SIG-M5 treated with dmso at 0.1 percent for 504 hours (cell line): ENCODE results near the gene FAM83F.
A peak's percentile ranks its signal among the peaks of the same experiment; 100 is the strongest.
"Not testable (repeated sequence)": the region's sequence is repeated elsewhere in the genome, so short reads cannot be mapped to it uniquely, and the experiment has no call there.

ENCODE experiments used
- DNase-seq: peaks from one replicate; lab custom pipeline; 2025; ENCODE audit not compliant: unreplicated experiment; lab: John Stamatoyannopoulos, UW

The FAM83F gene

DNA sequence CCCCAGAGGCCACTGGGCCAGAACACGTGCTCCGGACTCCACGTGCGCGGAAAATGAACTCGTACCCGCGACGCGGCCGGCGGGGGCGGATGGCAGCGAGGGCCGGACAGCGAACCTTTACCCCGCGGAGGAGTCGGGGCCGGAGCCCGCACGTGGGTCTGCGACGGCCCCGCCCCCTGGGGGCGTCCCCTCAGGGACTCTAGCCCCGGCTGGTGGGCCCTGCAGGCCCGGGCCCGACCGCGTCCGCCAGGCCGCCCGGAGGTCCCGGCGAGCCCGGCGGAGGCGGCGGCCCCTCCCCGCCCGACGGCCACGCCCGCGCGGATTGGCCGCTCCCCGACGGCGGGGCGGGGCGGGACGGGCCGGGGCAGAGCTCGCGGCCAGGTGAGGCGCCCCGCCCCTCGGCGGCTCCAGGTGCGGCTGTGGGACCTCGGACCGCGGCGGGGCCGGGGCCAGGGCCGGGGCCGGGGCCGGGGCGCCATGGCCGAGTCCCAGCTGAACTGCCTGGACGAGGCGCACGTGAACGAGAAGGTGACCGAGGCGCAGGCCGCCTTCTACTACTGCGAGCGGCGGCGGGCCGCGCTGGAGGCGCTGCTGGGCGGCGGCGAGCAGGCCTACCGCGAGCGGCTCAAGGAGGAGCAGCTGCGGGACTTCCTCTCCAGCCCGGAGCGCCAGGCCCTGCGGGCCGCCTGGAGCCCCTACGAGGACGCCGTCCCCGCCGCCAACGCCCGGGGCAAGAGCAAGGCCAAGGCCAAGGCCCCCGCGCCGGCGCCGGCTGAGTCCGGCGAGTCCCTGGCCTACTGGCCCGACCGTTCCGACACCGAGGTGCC, at the start of gene FAM83F:
FAM83F (plus strand) TSS at position 389 of the 827 bp plus-strand sequence; CDS start at position 478, 89 bp downstream.
- DNase-seq, result no peak

DNA sequence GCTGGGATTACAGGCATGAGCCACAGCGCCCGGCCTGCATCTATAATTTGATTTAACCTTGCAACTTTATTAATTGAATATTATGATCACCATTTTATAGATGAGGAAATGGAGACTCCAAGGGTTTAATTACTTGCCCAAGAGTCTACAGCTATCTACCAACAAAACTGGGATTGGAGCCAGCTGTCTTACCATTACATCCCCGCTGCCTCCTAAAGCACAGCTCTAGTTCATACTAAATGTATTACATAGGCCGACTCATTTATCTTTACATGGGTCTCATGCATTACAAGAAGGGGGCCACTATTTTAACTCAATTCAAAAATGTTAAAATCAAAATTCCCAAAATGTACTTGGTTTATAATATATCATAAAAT, 48.6 kb upstream of the FAM83F start:
- no peak for DNase-seq

DNA sequence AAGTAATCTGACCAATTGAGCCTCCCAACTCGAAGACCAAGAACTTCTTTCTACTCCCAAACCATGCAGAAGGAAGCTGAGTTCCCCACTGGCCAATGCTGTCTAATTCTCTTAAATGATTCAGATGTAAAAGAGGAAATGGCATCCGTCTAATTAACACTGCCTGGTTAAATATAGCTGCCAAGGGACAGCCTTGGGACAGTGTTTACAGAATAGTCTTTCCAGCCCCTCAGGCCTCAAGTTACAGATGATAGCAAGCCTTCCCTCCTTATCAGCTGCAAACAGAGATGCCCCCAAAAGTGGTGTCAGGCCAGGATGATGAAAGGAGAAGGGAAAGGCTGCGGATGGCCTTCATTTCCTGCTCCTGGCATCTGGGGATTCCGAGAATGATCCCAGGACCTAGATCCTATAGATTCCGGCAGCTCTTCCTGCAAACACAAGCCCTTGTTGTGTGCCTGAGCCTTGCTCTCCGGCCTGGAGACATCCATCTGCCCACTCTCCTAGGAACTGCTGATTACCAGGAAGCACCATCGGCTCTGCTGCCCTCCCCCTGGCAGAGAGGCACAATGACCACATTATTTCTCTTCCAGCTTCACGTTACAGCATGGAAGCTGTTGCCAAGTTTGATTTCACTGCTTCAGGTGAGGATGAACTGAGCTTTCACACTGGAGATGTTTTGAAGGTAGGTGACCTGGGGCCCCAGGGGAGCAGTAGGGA, 48.1 kb upstream of the FAM83F start:
- peak; percentile 41 for DNase-seq

DNA sequence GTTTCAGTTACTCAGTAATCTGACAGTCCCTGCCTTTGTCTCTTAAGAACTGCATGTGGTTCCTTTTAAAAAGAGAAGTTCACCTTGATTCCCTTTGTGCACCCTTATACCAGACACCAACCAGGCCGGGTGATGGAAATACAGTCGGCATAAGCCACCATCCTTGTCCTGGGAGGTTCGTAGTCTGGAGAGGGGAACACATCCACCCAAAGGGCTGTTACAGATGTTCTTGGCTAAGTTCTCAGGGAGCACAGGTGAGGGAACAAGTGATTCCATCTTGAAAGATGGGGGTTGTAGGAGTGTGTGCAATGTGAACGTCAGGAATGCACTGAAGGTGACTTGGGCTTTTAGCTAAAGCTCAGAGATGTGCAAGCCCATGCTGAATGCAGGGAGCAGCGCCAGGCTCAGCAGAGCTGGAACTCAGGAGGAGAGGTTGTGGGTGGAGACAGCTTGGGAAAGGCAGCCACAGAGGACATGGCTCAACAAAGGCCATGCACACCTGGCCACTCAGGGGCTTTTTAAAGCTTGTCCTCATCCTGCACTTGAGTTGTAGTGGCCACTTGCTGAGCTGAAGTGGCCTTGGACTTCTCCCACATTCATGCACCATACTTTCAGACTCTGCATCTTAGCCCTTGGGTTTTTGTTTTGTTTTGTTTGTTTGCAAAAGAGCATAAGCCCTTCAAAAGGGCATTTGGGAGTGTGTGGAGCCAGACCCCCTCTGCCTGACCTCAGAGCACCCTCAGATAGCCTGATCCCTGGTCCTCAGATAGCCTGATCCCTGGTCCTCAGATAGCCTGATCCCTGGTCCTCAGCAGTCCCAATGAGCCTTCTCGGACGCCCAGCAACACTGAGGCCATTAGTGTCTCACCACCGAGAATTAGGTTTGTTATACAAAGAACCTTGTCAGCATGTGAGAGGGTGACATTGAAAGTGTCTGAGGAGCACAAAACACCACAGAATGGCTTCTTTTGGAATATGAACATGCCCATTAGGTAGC, 47.2 kb upstream of the FAM83F start:
- no peak for DNase-seq

DNA sequence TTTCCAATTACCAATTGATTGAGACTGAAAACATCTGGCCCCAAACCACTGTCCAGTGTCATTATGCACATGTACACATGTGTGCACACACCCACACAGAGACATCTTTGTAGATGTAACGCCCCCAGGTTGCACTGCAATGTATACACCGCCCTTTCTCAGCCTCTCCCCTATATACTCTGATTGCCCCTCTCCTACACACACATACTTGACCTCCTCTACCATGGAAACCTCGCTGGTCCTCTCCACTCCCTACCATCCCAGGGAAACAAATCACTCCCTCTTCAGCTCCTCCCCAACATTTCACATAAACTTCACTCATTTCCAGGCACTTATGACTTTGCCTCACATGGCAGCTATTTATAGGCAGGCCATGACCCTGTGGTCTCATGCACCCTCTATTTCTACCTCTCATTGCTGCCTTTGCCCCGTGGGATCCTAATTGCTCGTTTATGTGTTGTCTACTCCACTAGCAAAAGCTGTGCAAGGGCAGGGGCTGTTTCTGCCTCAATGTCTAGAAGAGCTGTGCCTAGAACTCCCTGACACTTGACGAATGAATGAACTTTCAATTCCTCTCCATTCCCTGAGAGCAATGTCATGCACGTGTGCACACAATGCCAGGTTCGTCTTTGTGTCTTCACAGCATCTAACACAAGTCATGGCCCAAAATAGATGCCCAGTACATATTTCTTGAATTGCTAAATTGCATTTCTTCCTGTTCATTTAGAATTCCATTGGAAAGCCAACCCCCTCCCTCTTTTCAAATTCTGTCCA, 44.6 kb upstream of the FAM83F start:
- DNase-seq, result no peak

DNA sequence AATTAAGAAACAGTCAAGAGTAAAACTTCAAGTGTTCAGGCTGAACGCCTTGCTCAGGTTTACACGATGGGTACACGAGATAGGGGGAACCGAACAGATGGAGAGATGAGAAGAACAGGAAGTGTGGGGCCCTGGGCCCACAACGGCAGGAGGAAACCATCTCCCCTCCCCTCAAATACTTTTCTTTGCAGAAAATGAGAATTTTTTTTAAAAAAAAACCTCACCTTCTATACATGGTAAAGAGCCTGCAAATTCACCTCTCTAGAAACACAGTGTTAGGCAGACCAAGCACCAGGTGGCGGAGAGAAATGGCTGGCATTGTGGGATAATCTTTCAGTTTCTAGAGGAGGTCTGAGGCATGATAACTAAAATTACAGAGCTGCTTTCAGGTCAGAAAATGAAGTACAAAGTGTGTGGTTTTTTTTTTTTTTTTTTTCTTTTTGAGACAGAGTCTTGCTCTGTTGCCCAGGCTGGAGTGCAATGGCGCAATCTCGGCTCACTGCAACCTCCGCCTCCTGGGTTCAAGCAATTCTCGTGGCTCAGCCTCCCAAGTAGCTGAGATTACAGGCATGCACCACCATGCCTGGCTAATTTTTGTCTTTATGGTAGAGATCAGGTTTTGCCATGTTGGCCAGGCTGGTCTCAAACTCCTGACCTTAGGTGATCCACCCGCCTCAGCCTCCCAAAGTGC, 43.0 kb upstream of the FAM83F start:
- not testable (repeated sequence) for DNase-seq

DNA sequence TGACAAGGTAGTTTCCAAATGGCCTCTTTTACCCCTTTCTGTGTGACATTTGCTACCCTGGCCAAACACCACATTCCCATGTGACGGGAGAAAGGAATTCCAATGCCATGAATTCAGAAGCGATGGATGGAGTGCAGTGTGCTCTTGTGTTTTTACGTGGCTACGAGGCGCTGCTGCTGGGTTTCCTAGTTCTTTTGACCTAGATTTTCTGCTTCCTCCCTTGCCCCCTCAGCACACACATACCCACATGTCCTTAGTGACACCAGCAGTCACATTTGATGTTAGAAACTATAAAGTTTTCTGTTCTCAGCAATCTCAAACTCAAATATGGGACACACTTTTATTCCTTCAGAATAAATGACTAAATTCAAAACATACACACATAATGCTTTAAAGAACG, 42.4 kb upstream of the FAM83F start:
- no peak for DNase-seq

DNA sequence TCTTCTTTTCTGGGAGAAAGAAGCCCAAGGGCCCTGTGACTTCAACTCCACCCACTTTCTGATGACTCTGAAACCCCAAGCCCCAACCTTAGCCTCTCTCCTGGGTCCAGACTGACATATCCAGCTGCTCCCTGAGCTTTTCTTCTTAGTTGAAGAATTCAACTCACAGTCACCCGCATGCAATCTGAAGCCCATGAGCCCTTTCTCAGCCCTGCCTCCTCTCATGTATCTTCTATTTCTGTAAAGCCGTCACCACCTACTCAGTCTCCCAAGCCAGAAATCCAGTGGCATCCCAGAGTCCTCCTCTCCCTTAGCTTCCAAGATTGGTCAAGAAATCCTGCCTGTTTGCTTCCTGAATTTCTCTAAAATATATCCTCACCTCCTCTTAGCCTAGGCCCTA, 41.7 kb upstream of the FAM83F start:
- no peak for DNase-seq

DNA sequence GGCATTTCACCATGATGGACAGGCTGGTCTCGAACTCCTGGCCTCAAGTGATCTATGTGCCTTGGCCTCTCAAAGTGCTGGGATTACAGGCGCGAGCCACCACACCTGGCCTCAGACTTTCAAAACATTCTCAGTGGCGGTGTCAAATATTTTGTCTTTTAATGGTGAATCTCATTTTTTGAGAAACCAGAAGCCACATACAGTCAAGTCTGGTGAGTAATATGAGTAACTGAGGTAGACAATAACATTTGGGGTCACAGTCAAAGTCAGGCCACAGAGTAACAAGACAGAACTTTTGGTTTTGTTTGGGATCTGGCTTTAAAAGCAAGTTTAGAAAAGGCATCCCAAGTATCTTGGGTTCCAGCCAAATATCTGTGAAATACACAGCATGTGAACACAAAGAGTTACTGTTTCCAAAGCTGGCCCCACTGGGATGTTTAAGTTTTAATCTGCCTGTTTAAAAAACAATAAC, 40.1 kb upstream of the FAM83F start:
- DNase-seq, result no peak

DNA sequence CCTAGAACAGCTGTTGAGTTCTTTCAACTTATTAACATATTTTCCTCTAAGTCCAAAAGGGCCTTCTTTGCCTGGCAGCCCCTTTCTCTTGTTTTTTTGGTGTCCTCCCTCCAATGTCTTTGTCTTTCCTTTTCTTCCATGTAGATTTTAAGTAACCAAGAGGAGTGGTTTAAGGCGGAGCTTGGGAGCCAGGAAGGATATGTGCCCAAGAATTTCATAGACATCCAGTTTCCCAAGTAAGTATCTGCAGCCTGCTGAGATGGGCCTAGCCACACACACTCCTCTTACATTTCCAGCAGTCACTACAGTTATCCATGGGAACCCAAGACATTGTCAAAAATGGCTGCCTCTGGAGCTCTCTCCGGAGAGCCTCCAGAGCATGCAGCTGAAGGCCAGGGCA, 39.1 kb upstream of the FAM83F start:
- DNase-seq, result no peak

DNA sequence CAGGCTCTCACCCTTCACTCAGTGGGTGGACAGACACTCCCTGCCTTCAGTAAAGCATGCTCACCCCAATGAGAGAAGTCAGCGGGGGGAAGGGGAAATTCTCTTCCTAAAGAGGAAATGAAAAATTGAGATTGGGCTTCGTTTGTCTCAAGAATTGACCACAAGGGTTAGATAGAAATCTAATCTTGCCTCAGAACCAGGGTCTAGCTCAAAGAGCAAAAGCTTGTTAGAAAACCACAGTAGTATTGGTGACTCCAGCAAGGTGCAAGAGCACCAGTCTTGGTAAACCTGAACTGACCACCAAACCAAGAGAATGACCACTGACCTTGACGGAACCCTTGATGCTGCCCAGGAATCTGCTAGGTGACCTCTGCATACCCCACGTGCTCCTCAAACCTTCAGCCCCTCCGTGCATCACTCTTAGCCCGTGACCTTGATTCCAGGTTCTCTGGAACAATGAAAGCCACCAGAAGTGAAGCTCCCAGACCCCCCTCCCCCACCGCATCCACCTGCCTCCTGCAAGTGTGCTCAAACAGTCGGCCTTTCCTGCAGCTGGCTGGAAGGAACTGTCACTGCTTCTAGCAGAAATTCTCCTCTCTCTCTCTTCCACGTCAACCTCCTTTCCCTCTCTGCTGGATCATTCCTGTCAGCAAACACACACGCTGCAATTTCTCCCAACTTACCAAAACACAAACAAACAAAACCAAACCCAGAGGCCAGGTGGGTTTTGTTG, 37.7 kb upstream of the FAM83F start:
- peak; percentile 42 for DNase-seq

DNA sequence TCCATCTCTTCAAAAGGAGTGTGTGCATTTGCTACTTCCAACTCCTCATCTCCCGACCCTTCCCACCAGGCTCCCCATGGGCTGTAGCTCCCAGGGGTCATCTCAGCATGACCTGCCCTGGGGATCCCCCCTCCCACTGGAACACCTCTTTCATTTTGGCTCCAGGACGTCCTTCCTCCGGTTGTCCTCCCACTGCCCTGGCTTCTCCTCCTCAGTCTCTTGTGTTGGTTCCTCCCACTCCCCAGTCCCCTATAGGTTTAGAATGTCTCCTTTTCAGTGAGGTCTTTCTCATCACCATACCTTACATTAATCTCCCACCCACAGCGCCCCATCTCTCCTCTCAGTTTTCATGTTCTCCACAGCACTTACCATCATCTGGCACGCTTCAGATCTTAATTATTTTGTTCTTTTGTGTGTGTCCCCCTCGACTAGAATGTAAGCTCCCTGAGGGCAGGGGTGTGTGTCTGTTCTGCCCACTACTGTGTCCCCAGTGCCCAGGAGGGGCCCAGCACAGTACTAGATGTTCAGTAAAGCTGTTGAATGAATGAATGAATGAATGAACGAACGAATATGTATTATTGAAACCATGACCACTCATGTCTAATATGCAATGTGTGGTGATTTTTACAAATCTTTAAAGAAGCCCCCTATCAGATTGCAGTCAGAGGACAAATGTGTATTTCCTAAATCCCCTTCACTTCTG, 36.6 kb upstream of the FAM83F start:
- no peak for DNase-seq

DNA sequence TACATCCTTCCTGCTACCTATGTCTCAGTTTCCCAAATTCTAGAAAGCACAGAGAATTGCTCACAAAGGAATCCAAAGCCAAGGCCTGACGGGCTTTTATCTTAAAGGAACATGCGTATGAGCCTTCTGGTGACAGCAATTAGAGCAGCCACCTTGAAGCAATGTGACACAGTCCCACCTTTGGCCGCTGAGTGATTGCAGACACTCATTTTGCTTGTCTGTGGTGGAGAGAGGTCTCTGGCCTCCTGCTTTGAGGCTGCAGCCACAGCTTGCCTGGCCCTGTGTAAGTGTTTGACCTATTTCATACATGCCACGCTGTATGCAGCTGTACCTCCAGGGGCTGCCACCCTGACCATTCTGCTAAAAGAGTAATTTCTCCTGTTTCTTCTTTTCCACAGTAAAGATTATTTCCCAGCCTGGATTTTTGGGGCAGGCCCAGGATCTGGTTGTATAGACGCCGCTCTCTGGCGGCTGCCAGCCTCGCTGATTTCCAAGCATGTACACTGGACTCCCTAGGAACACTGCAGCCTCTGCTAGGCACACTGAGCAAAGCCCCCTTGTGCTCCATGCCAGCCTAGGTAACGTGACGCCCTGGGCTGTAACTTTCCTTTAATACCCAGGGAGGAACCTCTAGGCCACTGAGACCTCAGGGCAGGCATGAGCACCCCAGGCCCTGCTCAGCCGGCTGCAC, 35.7 kb upstream of the FAM83F start:
- no peak for DNase-seq

DNA sequence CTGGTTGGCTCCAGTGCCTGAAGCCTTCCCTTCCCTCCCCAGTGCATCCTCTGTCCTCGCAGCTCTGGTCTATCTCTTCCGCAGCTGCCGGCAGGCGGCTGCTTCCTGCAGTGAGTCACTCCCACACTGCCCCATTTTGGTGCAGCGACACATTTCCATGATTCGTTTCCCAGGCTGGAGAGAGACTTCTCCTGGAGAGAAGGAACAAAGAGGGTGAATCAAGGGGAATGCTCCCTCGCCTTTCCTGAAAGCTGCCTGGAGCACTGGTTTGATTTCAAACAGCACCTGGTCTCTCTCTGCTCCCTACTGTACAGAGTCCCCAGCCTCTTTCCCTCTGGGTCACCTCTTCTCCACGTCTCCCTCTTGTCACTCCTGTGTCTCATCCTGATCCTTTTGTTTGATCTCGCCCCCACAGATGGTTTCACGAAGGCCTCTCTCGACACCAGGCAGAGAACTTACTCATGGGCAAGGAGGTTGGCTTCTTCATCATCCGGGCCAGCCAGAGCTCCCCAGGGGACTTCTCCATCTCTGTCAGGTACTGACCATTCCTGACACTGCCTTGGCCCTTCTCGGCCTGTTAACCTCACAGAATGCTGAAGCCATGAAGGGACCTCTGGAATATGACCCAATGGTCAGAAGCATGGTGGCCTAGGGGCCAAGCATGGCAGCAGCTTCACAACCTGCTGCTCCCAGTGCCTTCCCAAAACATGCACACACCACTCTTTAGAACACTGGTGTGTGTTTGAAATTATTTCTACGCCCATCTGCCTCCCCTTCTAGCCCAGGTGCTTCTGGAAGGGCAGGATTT, 34.9 kb upstream of the FAM83F start, which contains the start of gene TMA7B:
TMA7B (plus strand) TSS at position 758 of the 808 bp plus-strand sequence. CDS start 3,978 bp downstream, outside the sequence.
- no peak for DNase-seq

DNA sequence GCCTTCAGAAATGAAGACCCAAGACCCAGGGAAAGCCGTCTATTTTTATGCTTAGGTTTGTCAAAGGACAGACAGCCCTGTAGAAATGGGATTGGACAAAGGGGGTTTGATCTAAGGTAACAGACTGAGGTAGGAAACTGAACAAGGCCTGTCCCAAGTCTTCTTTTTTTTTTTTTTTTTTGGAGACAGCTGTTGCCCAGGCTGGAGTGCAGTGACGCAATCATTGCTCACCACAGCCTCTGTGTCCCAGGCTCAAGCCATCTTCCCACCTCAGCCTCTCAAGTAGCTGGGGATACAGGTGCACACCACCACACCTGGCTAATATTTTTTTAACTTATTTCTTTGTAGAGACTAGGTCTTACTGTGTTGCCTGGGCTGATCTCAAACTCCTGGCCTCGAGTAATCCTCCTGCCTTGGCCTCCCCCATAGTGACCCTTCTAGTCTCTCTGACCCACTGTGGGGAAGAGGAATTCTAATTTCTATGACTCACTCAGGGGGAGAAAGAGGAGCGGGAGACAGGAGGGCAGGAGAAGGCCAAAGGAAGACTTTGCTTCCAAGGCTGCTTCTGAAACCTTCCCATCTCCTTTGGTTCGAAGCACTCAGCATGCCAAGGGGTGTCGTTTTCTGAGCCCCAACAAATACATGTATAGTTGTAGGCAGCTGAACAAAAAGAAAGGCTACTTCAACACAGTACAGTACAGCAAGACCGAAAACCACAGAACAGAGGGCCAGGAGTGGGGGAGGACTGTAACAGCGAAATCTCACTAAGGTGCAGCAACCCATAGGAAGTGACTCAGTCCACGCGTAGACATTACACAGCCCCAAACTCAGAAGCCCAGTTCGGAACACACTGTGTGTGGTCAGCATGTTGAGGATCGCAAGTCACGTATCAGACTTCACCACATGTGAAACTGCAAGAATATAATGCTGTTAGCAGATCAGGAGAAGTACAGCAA, 33.7 kb upstream of the FAM83F start:
- DNase-seq, result peak; percentile 72

DNA sequence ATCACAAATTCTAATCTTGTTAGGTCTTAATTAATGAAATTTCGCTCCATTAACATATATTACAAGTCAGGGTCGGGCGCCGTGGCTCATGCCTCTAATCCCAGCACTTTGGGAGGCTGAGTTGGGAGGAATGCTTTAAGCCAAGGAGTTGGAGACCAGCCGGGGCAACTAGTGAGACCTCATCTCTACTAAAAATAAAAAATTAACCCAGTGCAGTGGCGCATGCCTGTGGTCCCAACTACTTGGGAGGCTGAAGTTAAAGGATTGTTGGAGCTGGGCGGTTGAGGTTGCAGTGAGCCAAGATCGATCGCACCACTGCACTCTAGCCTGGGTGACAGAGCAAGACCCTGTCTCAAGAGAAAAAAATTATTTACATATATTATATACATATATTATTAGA, 32.7 kb upstream of the FAM83F start:
- DNase-seq, result no peak
